NCI-H526 treated with DMSO at 0.1 percent for 48 hours (cell line): ENCODE data around the gene SLCO2A1.

ENCODE experiments used
- DNase-seq: peaks from one replicate; lab custom pipeline; 2025; lab: John Stamatoyannopoulos, UW

SLCO2A1 gene

GRCh38 chr3:133884054-133884886 is 145.5 kb downstream of the SLCO2A1 start:
- DNase-seq: no peak

- no peak for DNase-seq
Observed at GRCh38 chr3:133883641-133884040, 146.1 kb downstream of the SLCO2A1 start.

- no peak for DNase-seq
Observed at GRCh38 chr3:133882986-133883586, 146.6 kb downstream of the SLCO2A1 start.

- DNase-seq: no peak
Observed at GRCh38 chr3:133881939-133882825, 147.5 kb downstream of the SLCO2A1 start.

GRCh38 chr3:133881492-133881891 is 148.2 kb downstream of the SLCO2A1 start:
- no peak for DNase-seq

- DNase-seq: no peak
Observed at GRCh38 chr3:133880886-133881455, 148.8 kb downstream of the SLCO2A1 start.

GRCh38 chr3:133880287-133880686 is 149.4 kb downstream of the SLCO2A1 start:
- DNase-seq: no peak

- no peak for DNase-seq
Observed at GRCh38 chr3:133878518-133878917, 151.2 kb downstream of the SLCO2A1 start.
